ENCODE results near the gene OGDHL.

- TF ChIP-seq POLR2AphosphoS5 (IDR thresholded peaks at IDR 0.05) (no peak), CTCF (IDR thresholded peaks at IDR 0.05) (no peak), POLR2A (IDR thresholded peaks at IDR 0.05) (no peak), EP300 (IDR thresholded peaks at IDR 0.05) (no peak)
These were observed 17.1 kb downstream of the OGDHL start for GRCh38 chr10:49744924-49745605.

Measured in stomach (tissue), 4 donors.